Measurements from ENCODE around the gene RBBP5. TPM values are rescaled to one million over a fixed set of nuclear protein-coding genes. Genes with fewer than 3 reads are reported as not detected.

Gene RBBP5
- total and polyA plus RNA-seq, 3 donors from 2014 or later: 11.7 to 20.3 (median 19.1) TPM

- Histone ChIP-seq H3K4me1 (no peaks in the 10 kb centered on the region), H3K9me3 (no peaks in the 10 kb centered on the region), H3K4me3 (no peak overlapping the region), H3K27ac (no peak overlapping the region), H3K36me3 (ENCODE audit: low read depth, missing control alignments) (no peaks in the 10 kb centered on the region), H3K27me3 (no peaks in the 10 kb centered on the region)
- intact Hi-C loops (cut with DNase I; ENCODE audit: low total_unique reads): loop anchor here (5.0 kb wide), 1 partner anchor 72 kb away; no protein-coding TSS in a partner anchor
- TF ChIP-seq CTCF (IDR thresholded peaks at IDR 0.05) (no peak), POLR2A (IDR thresholded peaks at IDR 0.05) (no peak)
- WGBS, 2 donors: 96% methylated on average over 12 of the region's 12 CpGs
- DNase-seq: no peak
These were observed 62.9 kb downstream of the RBBP5 start for GRCh38 chr1:205058853-205059252.

GRCh38 chr1:205057808-205058575, 63.8 kb downstream of the RBBP5 start:
- no peak for DNase-seq
- WGBS, 2 donors: 92% methylated on average over 9 to 15 of the region's 19 CpGs
- intact Hi-C loops (cut with DNase I; ENCODE audit: low total_unique reads): loop anchor here (5.0 kb wide), 1 partner anchor 71 kb away; no protein-coding TSS in a partner anchor

GRCh38 chr1:205056956-205057568, 64.7 kb downstream of the RBBP5 start:
- H3K4me1 ChIP-seq: no peaks in the 10 kb centered on the region
- H3K4me3 ChIP-seq: no peak overlapping the region
- H3K27ac ChIP-seq: no peak overlapping the region
- H3K27me3 ChIP-seq: no peaks in the 10 kb centered on the region
- intact Hi-C loops (cut with DNase I; ENCODE audit: low total_unique reads): loop anchor here (5.0 kb wide), 1 partner anchor 70 kb away; no protein-coding TSS in a partner anchor
- TF ChIP-seq CTCF (IDR thresholded peaks at IDR 0.05) (no peak), POLR2A (IDR thresholded peaks at IDR 0.05) (no peak)
- no peaks in the 10 kb centered on the region for H3K36me3 ChIP-seq (ENCODE audit: low read depth, missing control alignments)
- H3K9me3 ChIP-seq: no peaks in the 10 kb centered on the region
- DNase-seq: no peak
- 95 to 98% methylated on average over 6 of the region's 6 CpGs for WGBS, 2 donors

More at GRCh38 chr1:205057808-205058575, 63.8 kb downstream of the RBBP5 start:
- no peaks in the 10 kb centered on the region for H3K36me3 ChIP-seq (ENCODE audit: low read depth, missing control alignments)
- no peak overlapping the region for H3K27ac ChIP-seq
- no peaks in the 10 kb centered on the region for H3K9me3 ChIP-seq
- H3K27me3 ChIP-seq: no peaks in the 10 kb centered on the region
- no peaks in the 10 kb centered on the region for H3K4me1 ChIP-seq
- TF ChIP-seq POLR2A (IDR thresholded peaks at IDR 0.05): no peak
- no peak for TF ChIP-seq CTCF (IDR thresholded peaks at IDR 0.05)
- H3K4me3 ChIP-seq: no peak overlapping the region

DNA sequence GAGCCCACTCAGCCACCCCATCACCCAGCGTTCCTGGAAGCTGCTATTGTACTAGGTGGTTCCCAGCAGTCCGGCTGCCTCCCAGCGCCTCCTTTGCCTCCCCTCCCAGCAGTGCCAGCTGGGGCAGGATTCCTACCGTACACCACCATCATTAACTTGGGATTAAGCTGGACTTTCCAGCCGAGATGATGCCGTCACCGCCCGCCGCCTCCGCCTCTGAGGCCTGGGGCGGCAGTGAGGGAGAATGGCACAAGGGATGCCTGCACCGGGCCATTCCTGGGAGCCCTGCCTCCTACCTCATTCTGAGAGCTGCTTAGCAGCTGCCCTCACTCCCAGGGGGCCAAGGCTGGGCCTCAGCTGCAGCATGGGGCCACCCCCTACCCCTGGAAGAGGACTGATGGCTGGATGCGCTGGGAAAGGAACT, 65.6 kb downstream of the RBBP5 start:
- no peak for DNase-seq
- no peaks in the 10 kb centered on the region for H3K27me3 ChIP-seq
- TF ChIP-seq POLR2A (IDR thresholded peaks at IDR 0.05): no peak
- intact Hi-C loops (cut with DNase I; ENCODE audit: low total_unique reads): loop anchor here (5.0 kb wide), 1 partner anchor 69 kb away; no protein-coding TSS in a partner anchor
- WGBS, 2 donors: 80 to 89% methylated on average over 1 to 13 of the region's 13 CpGs
- H3K36me3 ChIP-seq (ENCODE audit: low read depth, missing control alignments): no peaks in the 10 kb centered on the region
- H3K4me3 ChIP-seq: no peak overlapping the region
- no peaks in the 10 kb centered on the region for H3K9me3 ChIP-seq
- no peaks in the 10 kb centered on the region for H3K4me1 ChIP-seq
- H3K27ac ChIP-seq: no peak overlapping the region

DNA sequence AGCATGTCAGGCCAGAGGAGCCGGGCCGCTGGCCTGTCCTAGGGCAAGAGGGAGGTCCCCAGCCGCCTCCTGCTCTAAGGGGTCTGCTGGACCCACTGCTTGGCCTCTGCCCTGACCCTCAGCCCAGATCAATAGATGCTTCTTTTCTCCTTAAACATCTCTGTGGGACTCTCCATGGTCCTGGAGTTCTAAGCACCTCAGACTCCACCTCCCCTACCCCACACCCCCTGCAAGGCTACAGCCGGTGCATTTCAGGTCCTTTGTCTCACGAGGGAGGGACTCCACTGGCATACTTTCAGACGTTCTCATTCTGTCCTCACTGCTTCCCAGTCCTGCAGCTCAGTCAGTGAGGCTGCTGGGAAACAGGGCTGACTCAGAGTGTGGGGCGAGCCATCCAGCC, 67.8 kb downstream of the RBBP5 start:
- no peaks in the 10 kb centered on the region for H3K36me3 ChIP-seq (ENCODE audit: low read depth, missing control alignments)
- no peak for TF ChIP-seq CTCF (IDR thresholded peaks at IDR 0.05)
- TF ChIP-seq POLR2A (IDR thresholded peaks at IDR 0.05): no peak
- intact Hi-C loops (cut with DNase I; ENCODE audit: low total_unique reads): no loop called here
- no peak for DNase-seq
- 58 to 77% methylated on average over 6 to 7 of the region's 7 CpGs for WGBS, 2 donors
- no peak overlapping the region for H3K4me3 ChIP-seq
- no peaks in the 10 kb centered on the region for H3K9me3 ChIP-seq
- H3K27ac ChIP-seq: no peak overlapping the region
- H3K4me1 ChIP-seq: no peaks in the 10 kb centered on the region
- H3K27me3 ChIP-seq: no peaks in the 10 kb centered on the region

Measured in testis (tissue), 3 donors.